ENCODE data around the gene POMT1.
A peak's percentile ranks its signal among the peaks of the same experiment; 100 is the strongest.
"Not testable (repeated sequence)": the region's sequence is repeated elsewhere in the genome, so short reads cannot be mapped to it uniquely, and the experiment has no call there.

POMT1 gene

GRCh38 chr9:131495785-131496184 lies 6.9 kb upstream of the POMT1 start:
- DNase-seq (ENCODE audit: low read depth in 2 of 2) = no peak

GRCh38 chr9:131496844-131497405 lies 5.8 kb upstream of the POMT1 start:
- no peak for DNase-seq (ENCODE audit: low read depth in 2 of 2)

GRCh38 chr9:131499254-131499767 lies 3.4 kb upstream of the POMT1 start:
- DNase-seq (ENCODE audit: low read depth in 2 of 2) = no peak

- peak; percentile 14 to 18 for DNase-seq (ENCODE audit: low read depth in 2 of 2)
Measured at GRCh38 chr9:131500377-131500776, 2.3 kb upstream of the POMT1 start.

GRCh38 chr9:131500939-131501541 lies 1.7 kb upstream of the POMT1 start:
- DNase-seq (ENCODE audit: low read depth in 2 of 2) = no peak

- DNase-seq (ENCODE audit: low read depth in 2 of 2) = no peak
Measured at GRCh38 chr9:131503626-131504465, 1.1 kb downstream of the POMT1 start.

GRCh38 chr9:131505012-131505411 lies 2.3 kb downstream of the POMT1 start:
- DNase-seq (ENCODE audit: low read depth in 2 of 2) = no peak

- DNase-seq (ENCODE audit: low read depth in 2 of 2) = no peak
Measured at GRCh38 chr9:131511416-131511815, 8.7 kb downstream of the POMT1 start.

- no peak for DNase-seq (ENCODE audit: low read depth in 2 of 2)
Measured at GRCh38 chr9:131511880-131512279, 9.2 kb downstream of the POMT1 start.

GRCh38 chr9:131513177-131513576 lies 10.5 kb downstream of the POMT1 start:
- DNase-seq (ENCODE audit: low read depth in 2 of 2) = no peak

- DNase-seq (ENCODE audit: low read depth in 2 of 2) = not testable (repeated sequence)
Measured at GRCh38 chr9:131515559-131516031, 12.9 kb downstream of the POMT1 start.

GRCh38 chr9:131516100-131516499 lies 13.4 kb downstream of the POMT1 start:
- DNase-seq (ENCODE audit: low read depth in 2 of 2) = no peak

GRCh38 chr9:131516930-131517329 lies 14.2 kb downstream of the POMT1 start:
- no peak for DNase-seq (ENCODE audit: low read depth in 2 of 2)

GRCh38 chr9:131517761-131518190 lies 15.1 kb downstream of the POMT1 start:
- no peak for DNase-seq (ENCODE audit: low read depth in 2 of 2)

GRCh38 chr9:131518553-131518952 lies 15.8 kb downstream of the POMT1 start:
- no peak for DNase-seq (ENCODE audit: low read depth in 2 of 2)

- DNase-seq (ENCODE audit: low read depth in 2 of 2) = no peak
Measured at GRCh38 chr9:131520503-131520902, 17.8 kb downstream of the POMT1 start.

GRCh38 chr9:131521203-131521602 lies 18.5 kb downstream of the POMT1 start:
- no peak for DNase-seq (ENCODE audit: low read depth in 2 of 2)

GRCh38 chr9:131521822-131522221 lies 19.1 kb downstream of the POMT1 start:
- no peak for DNase-seq (ENCODE audit: low read depth in 2 of 2)

- DNase-seq (ENCODE audit: low read depth in 2 of 2) = no peak
Measured at GRCh38 chr9:131522257-131523085, 19.8 kb downstream of the POMT1 start.

GRCh38 chr9:131523086-131523388 lies 20.3 kb downstream of the POMT1 start:
- no peak for DNase-seq (ENCODE audit: low read depth in 2 of 2)

GRCh38 chr9:131523451-131524435 lies 21.0 kb downstream of the POMT1 start:
- no peak for DNase-seq (ENCODE audit: low read depth in 2 of 2)

All from stimulated activated CD8-positive, alpha-beta memory T cell treated with anti-CD3 and anti-CD28 coated beads, Interleukin-7, amount 100 ng/mL, for 1 hour (primary cell).